ENCODE results near the gene AGBL4.

The AGBL4 gene

DNA sequence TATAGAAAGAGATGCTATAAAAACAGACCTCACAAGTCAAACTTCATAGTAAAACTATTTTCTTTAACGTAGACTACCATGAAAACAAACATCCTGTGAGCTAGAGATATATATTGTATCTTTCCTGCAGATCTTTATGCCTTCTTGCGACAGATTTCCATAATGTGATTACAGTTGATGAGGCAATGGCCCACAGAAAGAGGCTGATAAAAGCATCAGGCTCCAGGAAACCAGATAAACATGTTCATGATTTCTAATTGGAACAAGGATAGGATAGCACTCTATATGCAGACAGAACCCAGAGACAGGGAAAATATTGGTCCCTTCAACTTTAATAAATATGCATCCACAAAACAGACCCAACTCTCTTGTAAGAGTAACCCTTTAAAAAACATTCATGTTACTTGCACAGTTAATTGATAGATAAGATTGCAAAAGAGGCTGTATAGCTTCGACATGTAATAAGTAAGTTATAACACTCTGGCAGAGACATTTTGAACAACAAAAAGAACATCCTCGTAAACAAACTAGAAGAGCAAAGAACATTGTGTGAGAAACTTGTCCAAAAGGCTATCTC, 329.4 kb downstream of the AGBL4 start:
- DNase-seq = no peak

DNA sequence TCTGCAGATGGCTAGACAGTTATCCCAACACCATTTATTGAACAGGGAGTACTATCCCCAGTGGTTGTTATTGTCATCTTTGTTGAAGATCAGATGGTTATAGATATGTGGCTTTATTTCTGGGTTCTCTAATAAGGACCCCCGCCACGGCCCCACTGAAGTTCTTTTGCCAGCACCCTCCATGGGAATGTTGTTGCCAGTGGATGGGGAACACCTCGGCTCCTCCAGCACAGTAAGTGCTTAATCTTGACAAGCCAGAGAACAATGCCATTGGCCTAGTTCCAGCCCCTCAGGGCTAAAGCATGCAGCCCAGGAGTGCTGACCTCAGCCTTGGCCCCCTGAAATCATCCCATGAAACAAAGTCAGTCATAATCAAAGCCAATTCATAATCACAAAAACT, 337.6 kb downstream of the AGBL4 start:
- no peak for DNase-seq

DNA sequence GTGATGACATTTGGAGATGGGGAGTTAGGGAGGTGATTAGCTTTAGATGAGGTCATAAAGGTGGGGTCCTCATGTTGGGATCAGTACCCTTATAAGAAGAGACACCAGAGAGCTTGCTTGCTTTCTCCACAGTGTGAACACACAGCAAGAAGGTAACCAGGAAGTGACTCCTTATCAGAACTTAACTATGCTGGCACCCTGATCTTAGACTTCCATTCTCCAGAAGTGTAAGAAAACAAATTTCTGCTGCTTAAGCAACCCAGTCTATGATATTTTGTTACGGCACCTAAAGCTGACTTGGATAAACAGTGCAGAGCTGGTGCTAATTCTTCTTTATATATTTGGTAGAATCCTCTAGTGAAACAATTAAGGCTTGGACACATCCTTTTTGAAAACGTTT, 346.0 kb downstream of the AGBL4 start:
- no peak for DNase-seq

DNA sequence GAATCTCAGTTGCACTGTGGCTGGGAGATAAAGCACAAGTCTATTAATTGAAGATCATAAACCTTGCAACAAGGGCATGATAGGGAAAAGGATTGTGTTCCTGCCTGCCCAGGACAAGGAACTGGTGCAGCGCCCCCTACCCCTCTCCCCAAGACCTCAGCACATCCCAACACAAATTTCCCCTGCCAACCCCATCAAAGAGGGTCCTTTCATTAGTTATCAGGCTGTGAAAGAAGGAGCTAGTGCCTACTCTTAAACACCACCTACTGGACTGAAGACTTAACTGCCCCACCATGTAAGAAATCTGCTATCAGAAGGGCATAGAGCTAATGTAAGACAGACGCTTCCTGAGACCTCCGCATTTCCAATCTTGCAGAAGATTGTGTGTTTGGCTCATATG, 372.6 kb downstream of the AGBL4 start:
- DNase-seq = no peak

DNA sequence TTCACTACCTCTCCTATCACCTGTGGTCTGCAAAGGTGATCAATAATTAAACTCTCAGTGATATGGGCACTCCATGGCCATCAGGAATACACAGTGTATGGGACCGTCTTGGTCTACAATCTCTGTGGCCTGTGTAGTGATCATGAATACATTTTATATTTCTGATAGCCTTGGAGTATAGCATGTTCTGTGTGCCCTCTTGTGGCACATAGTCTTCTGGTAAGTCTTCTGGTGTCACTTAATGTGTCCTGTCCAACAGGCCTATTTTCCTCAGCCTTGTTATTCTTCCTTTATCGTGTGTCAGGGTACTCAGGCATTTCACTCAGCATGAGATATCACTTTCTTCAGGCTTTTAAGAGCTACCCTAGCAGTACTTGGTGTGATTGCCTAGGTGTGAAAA, 393.6 kb downstream of the AGBL4 start:
- no peak for DNase-seq

DNA sequence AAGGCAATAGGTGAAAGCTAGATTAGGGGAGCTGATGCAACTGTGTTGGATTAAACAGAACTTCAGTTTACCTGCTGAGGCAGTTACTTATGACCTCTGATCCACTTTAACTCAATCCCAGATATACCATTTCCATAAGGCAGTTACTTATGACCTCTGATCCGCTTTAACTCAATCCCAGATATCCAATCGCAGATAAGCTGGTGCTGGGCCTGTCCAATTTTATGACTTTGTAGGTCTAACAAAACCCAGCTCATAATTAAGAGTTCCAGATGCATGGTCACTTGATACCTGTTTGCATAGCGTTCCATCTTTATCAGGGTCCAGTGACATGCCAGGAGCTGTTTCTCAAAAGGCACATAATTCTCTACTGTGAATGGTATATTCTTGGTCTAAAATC, 396.0 kb downstream of the AGBL4 start:
- no peak for DNase-seq

DNA sequence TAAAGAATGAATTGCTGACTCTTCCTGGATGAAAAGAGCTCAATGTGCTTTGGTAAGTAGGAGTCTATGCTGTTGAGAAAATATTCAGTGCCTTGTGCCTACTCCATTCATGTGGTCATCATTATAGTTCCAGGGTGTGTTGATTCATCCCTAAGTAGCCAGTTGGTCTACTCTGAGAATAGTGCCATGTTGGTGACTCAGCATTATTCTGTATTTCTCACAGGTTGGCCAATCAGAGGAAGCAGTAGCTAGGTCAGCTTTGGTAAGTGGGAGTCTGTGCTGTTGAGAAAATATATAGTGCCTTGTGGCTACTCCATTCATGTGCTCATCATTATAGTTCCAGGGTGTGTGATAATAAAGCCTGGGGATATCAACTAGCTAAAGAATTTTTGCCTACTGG, 397.3 kb downstream of the AGBL4 start:
- DNase-seq = no peak

DNA sequence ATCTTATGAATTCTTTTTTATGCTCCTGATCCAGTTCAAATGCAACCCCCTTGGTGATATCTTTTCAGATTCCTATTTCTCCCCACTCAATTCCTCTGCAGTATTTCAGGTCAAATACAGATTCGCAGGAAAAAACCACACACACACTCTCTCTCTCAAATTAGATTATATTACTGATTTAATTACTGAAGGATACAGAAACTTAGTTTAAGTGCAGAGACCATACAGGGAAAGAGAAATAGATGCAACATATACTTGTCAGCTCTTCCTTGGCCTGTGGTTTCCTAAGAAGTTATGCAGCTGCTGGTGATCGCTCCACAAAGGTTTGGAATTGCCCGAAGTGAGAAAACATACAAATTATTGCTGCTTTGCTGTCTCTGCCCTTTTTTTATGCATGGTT, 400.9 kb downstream of the AGBL4 start:
- DNase-seq = no peak

DNA sequence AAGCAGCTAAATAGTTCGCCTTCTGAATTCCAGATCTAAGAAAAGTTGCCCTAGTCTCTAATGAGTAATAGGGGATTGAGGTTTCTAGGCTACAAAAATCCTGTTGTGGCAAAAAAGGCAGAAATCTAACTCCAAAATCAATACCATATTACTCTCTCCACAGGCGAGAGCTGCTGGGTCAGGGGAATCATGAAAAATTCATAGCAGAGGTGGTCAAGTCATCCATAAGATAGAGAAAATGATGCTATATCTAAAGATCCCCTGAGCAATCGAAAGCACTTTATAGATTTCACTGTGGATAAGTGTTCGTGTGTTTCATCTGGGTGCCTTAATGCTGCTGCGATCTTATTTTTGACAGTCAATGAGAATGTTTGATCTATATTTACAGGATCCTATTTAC, 417.7 kb downstream of the AGBL4 start:
- DNase-seq = no peak

DNA sequence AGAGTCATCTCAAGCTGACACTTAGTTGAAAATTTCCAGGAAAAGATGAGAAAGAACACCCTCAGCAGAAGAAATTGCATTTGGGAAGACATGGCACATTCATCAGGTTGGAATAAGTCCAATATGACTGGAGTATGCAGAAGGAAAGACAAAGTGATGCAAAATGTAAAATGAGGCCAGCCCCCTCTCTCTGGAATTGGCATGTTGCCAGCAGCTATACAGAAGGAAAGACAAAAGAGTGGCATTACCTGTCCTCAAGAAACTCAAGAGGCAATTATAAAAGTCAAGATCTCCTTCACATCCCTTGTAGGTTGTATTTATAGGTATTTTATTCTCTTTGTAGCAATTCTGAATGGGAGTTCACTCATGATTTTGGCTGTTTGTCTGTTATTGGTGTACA, 426.3 kb downstream of the AGBL4 start:
- DNase-seq = no peak

DNA sequence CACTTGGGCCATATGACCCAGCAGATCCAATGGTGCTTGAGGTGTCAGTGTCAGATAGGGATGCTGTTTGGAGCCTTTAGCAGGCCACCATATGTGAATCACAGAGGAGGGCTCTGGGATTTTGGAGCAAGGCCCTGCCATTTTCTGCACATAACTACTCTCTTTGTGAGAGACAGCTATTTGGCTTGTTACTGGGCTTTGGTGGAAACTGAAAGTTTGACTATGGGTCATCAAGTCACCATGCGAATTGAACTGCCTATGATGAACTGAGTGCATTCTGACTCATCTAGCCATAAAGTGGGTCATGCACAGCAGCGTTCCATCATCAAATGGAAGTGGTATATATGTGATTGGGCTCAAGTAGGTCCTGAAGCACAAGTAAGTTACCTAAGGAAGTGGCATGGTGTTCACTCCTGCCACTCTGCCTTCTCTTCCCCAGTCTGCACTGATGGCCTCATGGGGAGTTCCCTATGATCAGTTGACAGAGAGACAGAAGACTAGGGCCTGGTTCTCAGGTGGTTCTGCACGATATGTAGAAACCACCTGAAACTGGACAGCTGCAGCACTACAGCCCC, 447.3 kb downstream of the AGBL4 start:
- DNase-seq = no peak

DNA sequence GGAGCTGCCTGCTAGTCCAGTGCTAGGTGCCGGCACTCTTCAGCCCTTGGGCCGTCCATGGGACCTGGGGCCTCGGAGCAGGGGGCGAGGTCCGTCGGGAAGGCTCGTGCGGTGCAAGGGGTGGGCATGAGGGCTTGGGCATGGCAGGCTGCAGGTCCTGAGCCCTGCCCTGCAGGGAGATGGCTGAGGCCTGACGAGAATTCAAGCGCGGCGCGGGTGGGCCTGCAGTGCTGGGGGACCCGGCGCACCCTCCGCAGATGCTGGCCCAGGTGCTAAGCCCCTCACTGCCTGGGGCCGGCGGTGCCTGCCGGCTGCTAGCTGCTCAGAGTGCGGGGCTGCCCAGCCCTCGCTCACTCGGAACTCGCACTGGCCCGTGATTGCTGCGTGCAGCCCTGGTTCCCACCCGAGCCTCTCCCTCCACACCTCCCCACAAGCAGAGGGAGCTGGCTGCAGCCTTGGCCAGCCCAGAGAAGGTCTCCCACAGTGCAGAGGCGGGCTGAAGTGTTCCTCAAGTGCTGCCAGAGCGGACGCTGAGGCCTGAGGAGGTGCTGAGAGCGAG, 467.0 kb downstream of the AGBL4 start:
- DNase-seq = no peak

DNA sequence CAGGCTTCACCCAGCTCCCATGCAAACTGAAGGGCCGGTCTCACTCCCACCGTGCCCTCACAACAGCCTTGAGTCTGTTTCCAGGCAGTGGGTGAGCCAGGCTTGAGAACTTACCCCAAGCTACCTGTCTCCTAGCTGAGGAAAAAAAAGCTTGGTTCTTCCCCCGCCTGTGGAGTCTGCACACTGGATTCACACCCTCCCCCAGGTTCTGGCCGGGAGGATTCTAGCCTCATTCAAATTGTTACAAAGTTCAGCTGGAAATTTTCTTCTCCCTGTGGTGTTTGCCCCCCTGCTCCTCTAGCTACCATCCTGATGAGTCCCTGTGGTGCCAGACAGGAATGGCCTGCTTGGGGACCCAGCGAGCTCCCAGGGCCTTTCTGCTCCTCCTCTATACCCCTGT, 471.7 kb downstream of the AGBL4 start:
- DNase-seq = no peak

DNA sequence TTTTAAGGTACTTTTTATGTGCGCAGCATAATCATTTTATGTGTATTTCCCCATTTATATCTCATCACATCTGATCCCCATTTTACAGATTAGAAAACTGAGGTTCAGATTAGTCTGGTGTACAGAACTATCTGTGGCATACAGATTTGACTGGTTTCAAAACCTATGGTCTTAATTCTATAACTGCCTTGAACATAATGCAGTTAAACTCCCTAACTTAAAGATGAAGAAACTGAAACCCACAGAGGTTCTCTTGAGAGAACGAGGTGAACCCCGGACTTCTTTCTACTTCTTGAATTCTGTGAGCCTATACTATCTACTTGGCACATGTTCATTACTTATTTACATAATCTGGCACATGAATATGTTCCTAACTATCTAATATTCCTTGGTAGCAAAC, 479.1 kb downstream of the AGBL4 start:
- DNase-seq = no peak

DNA sequence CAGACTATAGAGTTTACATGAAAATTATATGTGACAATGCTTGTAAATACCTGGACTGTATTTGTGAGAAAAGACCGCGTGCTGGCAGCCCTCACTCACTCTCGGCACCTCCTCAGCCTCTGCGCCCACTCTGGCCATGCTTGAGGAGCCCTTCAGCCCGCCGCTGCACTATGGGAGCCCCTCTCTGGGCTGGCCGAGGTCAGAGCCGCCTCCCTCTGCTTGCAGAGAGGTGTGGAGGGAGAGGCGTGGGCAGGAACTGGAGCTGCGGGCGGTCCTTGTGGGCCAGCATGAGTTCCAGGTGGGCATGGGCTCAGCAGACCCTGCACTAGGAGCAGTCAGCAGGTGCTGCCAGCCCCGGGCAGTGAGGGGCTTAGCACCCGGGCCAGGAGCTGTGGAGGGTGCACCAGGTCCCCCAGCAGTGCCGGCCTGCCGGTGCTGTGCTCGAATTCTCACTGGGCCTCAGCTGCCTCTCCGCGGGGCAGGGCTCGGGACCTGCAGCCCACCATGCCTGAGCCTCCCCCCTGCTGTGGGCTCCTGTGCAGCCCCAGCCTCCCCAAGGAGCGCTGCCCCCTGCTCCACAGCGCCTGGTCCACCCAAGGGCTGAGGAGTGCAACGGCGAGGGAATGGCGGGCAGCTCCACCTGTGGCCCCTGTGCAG, 482.5 kb downstream of the AGBL4 start:
- no peak for DNase-seq

DNA sequence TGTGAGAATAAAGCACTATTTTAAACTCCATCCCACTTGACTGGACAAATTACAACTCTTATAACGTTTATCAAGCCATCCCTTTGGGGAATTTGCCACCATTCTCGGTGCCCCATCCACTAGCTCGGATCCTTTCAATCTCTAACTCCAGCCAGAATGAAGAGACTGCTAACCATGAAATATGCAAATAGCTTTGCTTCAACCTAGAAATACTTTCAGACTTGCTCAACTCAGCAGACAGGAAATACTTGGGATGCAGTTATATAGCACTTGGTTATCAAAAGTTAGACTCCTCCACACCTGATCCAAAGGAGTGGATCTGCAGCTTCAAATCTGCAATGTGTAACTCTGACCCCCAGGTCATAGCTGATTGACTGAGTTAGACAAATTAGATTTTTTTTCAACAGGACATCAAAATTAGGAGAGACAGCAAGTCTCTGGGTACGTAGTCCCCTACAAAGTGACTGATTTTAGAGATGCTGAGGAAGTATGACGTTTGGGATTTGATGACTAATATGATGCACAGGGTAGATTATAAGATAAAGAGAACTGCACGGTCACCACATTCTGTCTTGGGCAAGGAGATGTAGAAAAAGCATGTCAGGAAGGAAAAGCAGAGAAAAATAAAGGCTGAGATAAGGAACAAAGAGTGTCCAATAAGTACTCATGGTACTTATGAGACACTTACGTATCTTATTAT, 496.0 kb downstream of the AGBL4 start:
- no peak for DNase-seq

DNA sequence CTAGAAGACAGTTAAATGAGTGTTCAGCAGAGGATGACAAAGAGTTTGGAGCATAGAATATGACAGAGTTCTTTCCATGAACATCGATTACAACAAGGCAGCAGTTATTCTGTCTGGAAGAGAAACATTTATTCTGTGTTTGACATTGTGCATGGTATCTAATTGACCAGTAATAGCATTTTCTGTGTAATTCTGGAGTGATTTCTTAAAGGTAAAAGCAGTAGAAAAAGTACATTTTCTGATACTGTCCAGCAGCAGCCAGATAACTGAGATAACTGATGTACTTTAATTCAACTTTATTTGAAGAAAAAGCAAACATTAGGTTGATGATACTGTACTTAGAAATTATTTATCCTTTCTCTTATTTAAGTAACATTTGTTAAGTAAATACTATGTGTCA, 497.1 kb downstream of the AGBL4 start:
- no peak for DNase-seq

DNA sequence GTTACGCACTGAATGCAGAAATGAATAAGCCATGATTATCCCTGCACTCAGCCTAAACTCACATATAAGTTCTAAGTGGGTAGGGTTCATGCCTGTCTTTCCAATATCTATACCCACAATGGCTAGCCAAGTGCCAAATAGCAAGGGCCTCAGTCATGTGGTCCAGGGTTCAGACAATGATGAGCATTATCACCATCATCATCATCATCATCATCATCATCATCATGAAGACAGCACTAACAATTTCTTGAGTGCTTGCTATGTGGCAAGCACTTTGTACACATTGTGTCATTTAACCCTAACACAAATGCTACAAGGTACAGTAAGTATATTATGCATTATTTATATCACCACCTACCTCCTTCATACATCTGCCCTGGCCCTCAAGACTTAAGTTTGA, 500.0 kb downstream of the AGBL4 start:
- DNase-seq = no peak

DNA sequence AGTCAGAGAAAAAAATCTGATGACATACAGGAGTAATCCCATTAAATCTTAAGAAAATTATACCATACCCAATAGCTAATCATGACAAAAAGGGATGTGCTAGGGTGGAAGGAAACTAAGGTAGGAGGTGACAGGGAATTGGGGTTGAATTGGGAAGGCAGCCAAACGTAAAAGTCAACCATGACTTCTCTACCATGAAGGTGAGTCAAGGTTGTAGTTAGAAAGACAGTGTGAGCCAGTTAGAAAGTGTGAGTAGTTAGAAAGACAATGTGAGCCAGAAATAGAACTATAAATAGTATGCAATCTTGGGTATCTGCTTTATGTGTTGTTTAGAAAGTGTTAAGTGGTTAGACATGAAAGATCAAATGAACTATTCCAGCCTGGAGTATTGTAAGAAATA, 556.8 kb downstream of the AGBL4 start:
- DNase-seq = no peak

DNA sequence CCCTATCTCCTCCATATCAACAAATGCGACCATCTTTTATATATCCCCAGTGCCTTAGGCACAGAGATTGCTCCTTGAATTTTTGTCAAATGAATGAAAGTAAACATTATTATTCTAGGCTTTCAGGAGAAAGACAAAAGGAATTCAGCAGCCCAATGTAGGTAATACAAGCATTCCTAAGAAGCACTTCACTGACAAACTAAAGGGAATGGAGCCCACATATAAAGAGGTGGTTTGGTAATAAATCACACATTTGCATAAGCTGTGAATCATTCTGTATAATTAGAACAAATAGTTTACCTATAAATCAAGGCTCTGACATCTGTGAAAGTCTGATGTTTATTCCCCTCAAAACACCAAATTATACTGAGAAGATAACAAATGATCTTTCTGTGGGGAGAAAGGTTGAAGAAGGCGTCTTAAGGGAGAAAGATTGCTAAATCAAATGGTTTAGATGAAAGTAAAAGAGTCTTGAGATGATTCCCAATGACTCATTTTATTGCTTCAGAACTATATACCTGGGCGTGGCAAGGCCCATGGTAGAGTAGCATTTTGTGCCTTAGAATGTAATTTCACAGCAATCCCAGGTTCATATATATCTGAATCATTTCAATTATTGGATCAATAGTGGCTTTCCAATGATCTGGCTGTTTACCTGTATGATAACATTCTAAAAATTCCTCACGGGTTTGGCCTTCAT, 558.1 kb downstream of the AGBL4 start:
- no peak for DNase-seq

DNA sequence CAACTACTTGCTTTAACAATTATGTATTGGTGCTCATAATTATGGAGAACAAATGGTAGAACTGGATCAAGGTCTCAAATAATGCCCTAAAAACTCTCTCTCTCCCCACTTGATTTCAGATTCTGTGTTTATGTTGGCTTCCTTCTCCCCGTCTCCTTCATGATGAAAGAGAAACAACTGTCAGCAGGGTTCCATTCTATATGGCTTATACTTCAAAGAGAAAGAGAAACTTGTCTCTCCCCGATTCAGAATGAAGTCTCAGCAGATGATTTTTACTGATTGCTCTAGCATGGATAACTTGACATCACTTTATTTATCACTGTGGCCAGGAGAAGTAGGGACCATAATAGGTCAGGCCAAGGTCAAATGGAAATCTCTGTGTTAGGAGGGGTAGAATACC, 575.6 kb downstream of the AGBL4 start:
- no peak for DNase-seq

DNA sequence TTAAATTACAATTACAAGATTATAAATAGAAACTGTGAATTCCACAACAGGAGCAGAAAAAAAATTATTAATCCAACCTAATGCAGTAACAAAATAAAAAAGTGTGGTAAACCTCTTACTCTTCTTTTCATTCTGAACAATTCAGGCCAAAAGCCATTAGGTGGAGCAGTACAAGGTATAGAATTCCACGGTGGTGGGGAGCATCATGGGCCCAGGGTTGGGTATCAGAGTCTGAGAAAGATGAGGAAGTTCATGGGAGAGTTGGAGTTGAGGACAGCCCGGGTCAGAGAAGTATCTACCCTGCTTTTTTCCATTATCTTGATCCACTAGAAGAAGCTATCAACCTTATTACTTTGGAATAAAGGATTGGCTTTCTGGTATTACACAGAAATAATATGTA, 586.9 kb downstream of the AGBL4 start:
- DNase-seq = no peak

DNA sequence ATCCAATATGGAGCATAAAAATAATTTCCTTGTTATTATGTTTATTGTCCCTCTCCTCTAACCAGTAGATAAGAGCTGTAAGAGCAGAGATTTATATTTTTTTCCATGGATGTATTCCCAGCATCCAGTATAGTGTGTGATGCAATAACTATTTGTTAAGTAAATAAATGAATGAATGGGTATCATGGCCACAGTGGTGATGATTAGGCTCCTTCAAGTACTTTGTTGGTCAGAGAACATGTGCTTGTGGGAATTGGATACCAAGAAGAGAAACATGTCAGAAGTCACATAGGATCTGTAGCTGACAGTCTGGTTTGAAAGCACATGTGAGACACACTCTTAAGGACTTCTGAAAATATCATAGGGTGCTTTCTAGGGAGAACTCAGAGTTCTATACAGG, 588.5 kb downstream of the AGBL4 start:
- no peak for DNase-seq
